Tibial artery (tissue), 4 donors: ENCODE results near the gene COPA.

ENCODE experiments used
- DNase-seq, 2 donors: peaks; one replicate each; pipeline ENCODE4 v3.0.0-alpha.2; 2019
- H3K27ac ChIP-seq, 2 donors: fragments of 200-600 bp; sonication (generic) in 1 of 2; 1 replicate in 1 of 2; 2 replicates in 1 of 2; pipeline ENCODE4 v1.5.1; 2018 to 2019; ENCODE audit warnings: mild to moderate bottlenecking in 1 of 2
- H3K27me3 ChIP-seq, 2 donors: fragments of 200-600 bp; sonication (generic) in 1 of 2; one replicate each; pipeline versions ENCODE4 v1.5.1 to v1.6.0; 2016 to 2019
- H3K36me3 ChIP-seq, 3 donors: fragments of 200-600 bp; sonication (generic) in 2 of 3; one replicate each; pipeline ENCODE4 v1.5.1; 2016 to 2019; ENCODE audit warnings: mild to moderate bottlenecking in 2 of 3
- H3K4me1 ChIP-seq, 4 donors: fragments of 200-600 bp; sonication (generic) in 2 of 4; 1 replicate in 3 of 4; 2 replicates in 1 of 4; pipeline ENCODE4 v1.5.1; 2016 to 2019
- H3K4me3 ChIP-seq, 2 donors: fragments of 200-600 bp; sonication (generic) in 1 of 2; 1 replicate in 1 of 2; 2 replicates in 1 of 2; pipeline ENCODE4 v1.5.1; 2018 to 2019; ENCODE audit warnings: mild to moderate bottlenecking in 2 of 2
- H3K9me3 ChIP-seq, 3 donors: fragments of 200-600 bp; sonication (generic) in 1 of 3; one replicate each; pipeline ENCODE4 v1.5.1; 2016 to 2019
- CTCF ChIP-seq, 2 experiments: fragments of 200-600 bp in 1 of 2; fragments of 450-650 bp in 1 of 2; IDR thresholded peaks; one replicate each; pipeline ENCODE4 v1.5.1; 2017 to 2019; ENCODE audit warnings: antibody characterized with exemption in 2 of 2, mild to moderate bottlenecking in 1 of 2, moderate library complexity in 1 of 2
- intact Hi-C: fragments of 100-400 bp; cut with DNase I; formaldehyde crosslinking; loops from one replicate; pipeline ENCODE4 v1.15.0; 2023; ENCODE audit warnings: low total_unique reads

The COPA gene

GRCh38 chr1:160285506-160285905, 57.5 kb downstream of the COPA start:
- H3K4me1 ChIP-seq, result peaks cover 0 to 24% (median 16%) of the 10 kb centered on the region in 4 donors
- intact Hi-C loops, result no loop called here
- TF ChIP-seq CTCF (IDR thresholded peaks at IDR 0.05), result no peak
- no peaks in the 10 kb centered on the region for H3K27me3 ChIP-seq
- H3K9me3 ChIP-seq, result no peaks in the 10 kb centered on the region
- no peak overlapping the region for H3K27ac ChIP-seq
- peak overlapping the region; percentile 69 to 92 for H3K4me3 ChIP-seq
- peaks cover 42 to 46% (median 42%) of the 10 kb centered on the region in 3 donors for H3K36me3 ChIP-seq
- no peak for DNase-seq

GRCh38 chr1:160284782-160285344, 58.2 kb downstream of the COPA start, which contains the start of gene PEX19:
Gene PEX19 (minus strand): TSS chr1:160285133. CDS start chr1:160285124, 9 bp downstream.
- intact Hi-C loops, result no loop called here
- no peaks in the 10 kb centered on the region for H3K9me3 ChIP-seq
- peaks cover 0 to 24% (median 16%) of the 10 kb centered on the region in 4 donors for H3K4me1 ChIP-seq
- peaks cover 42 to 46% (median 42%) of the 10 kb centered on the region in 3 donors for H3K36me3 ChIP-seq
- H3K27ac ChIP-seq, result peak within 1 kb of the TSS; percentile 82 to 91
- H3K27me3 ChIP-seq, result no peaks in the 10 kb centered on the region
- DNase-seq, result peak; percentile 93 to 96
- TF ChIP-seq CTCF (IDR thresholded peaks at IDR 0.05), result no peak
- H3K4me3 ChIP-seq, result peak within 1 kb of the TSS; percentile 69 to 92

- H3K9me3 ChIP-seq, result no peaks in the 10 kb centered on the region
- no peak for TF ChIP-seq CTCF (IDR thresholded peaks at IDR 0.05)
- H3K27ac ChIP-seq, result peak overlapping the region; percentile 82 to 91
- intact Hi-C loops, result no loop called here
- peak in 1 of 2 donors; percentile 42 for DNase-seq
- H3K4me1 ChIP-seq, result peaks cover 0 to 24% (median 16%) of the 10 kb centered on the region in 4 donors
- no peaks in the 10 kb centered on the region for H3K27me3 ChIP-seq
- peaks cover 42 to 46% (median 42%) of the 10 kb centered on the region in 3 donors for H3K36me3 ChIP-seq
- peak overlapping the region; percentile 69 to 92 for H3K4me3 ChIP-seq
Measured at GRCh38 chr1:160284220-160284781, 58.7 kb downstream of the COPA start.

- Histone ChIP-seq H3K4me1 (peaks cover 0 to 24% (median 16%) of the 10 kb centered on the region in 4 donors), H3K4me3 (no peak overlapping the region), H3K27me3 (no peaks in the 10 kb centered on the region), H3K36me3 (peaks cover 47 to 50% (median 50%) of the 10 kb centered on the region in 3 donors), H3K9me3 (no peaks in the 10 kb centered on the region), H3K27ac (no peak overlapping the region)
- intact Hi-C loops, result no loop called here
- no peak for DNase-seq
- TF ChIP-seq CTCF (IDR thresholded peaks at IDR 0.05), result no peak
Measured at GRCh38 chr1:160282807-160283206, 60.2 kb downstream of the COPA start.

- intact Hi-C loops, result no loop called here
- Histone ChIP-seq H3K27me3 (no peaks in the 10 kb centered on the region), H3K4me1 (peaks cover 0 to 4% (median 1%) of the 10 kb centered on the region in 4 donors), H3K36me3 (peaks cover 57 to 73% (median 60%) of the 10 kb centered on the region in 3 donors), H3K9me3 (no peaks in the 10 kb centered on the region), H3K4me3 (no peak overlapping the region), H3K27ac (no peak overlapping the region)
- no peak for TF ChIP-seq CTCF (IDR thresholded peaks at IDR 0.05)
- DNase-seq, result no peak
Measured at GRCh38 chr1:160277987-160278386, 65.1 kb downstream of the COPA start.
